B cell (primary cell): ENCODE results near the gene SAG.

Source experiments
- CTCF ChIP-seq: fragments of 200-600 bp; IDR thresholded peaks from one replicate; pipeline ENCODE4 v1.8.0; 2022; ENCODE audit warnings: antibody characterized with exemption, mild to moderate bottlenecking
- EZH2 ChIP-seq: IDR thresholded peaks from 2 replicates; pipeline ENCODE4 v1.6.1; 2012; ENCODE audit warnings: borderline replicate concordance, low read depth, mild to moderate bottlenecking, moderate library complexity, low read length; ENCODE audit not compliant: insufficient read depth, poor library complexity, severe bottlenecking

- TF ChIP-seq CTCF, result no peak
- no peak for TF ChIP-seq EZH2
Observed at GRCh38 chr2:233273120-233273519, 34.5 kb upstream of the SAG start.
